ENCODE results near the gene TNFSF4. TPM values are rescaled to one million over a fixed set of nuclear protein-coding genes. Genes with fewer than 3 reads are reported as not detected.

The TNFSF4 gene
- polyA plus RNA-seq, 1 donor from 2014 or later: 1.0 TPM

GRCh38 chr1:173212952-173213491, 5.9 kb upstream of the TNFSF4 start:
- Histone ChIP-seq H3F3A (ENCODE audit: insufficient read depth, low read length, poor library complexity, severe bottlenecking) (no peaks in the 10 kb centered on the region), H3K4me3 (ENCODE audit: low read length) (no peak overlapping the region), H3K27me3 (ENCODE audit: insufficient read depth, low read depth, low read length) (no peaks in the 10 kb centered on the region), H3K9me2 (ENCODE audit: insufficient read depth, low read length) (no peaks in the 10 kb centered on the region), H2AFZ (ENCODE audit: low read depth, low read length) (no peak overlapping the region), H3K9ac (ENCODE audit: low read length) (no peak overlapping the region), H3K4me2 (ENCODE audit: low read length) (no peak overlapping the region), H3K27ac (ENCODE audit: low read length) (no peak overlapping the region), H4K20me1 (ENCODE audit: insufficient read depth) (no peaks in the 10 kb centered on the region), H3K36me3 (ENCODE audit: insufficient read depth, low read length) (no peaks in the 10 kb centered on the region), H3K9me3 (ENCODE audit: low read length) (no peaks in the 10 kb centered on the region), H3K79me2 (replicated peaks; ENCODE audit: insufficient read depth, low read length) (no peaks in the 10 kb centered on the region)
- TF ChIP-seq RAD21 (conservative IDR thresholded peaks at IDR 0.05) (no peak), REST (IDR thresholded peaks at IDR 0.05; ENCODE audit: borderline replicate concordance) (no peak), TAF1 (IDR thresholded peaks at IDR 0.05; ENCODE audit: low read depth) (no peak), SMC3 (conservative IDR thresholded peaks at IDR 0.05; ENCODE audit: poor library complexity) (no peak), EP300 (conservative IDR thresholded peaks at IDR 0.05; ENCODE audit: poor library complexity, severe bottlenecking) (no peak), CTCF (IDR thresholded peaks at IDR 0.05; ENCODE audit: poor library complexity, severe bottlenecking) (no peak), EZH2 (IDR thresholded peaks at IDR 0.05; ENCODE audit: borderline replicate concordance, insufficient read depth, low read length, poor library complexity, severe bottlenecking) (no peak), POLR2AphosphoS5 (IDR thresholded peaks at IDR 0.05) (no peak), MXI1 (conservative IDR thresholded peaks at IDR 0.05; ENCODE audit: poor library complexity, severe bottlenecking) (no peak)

- no peak overlapping the region for H2AFZ ChIP-seq (ENCODE audit: low read depth, low read length)
- no peaks in the 10 kb centered on the region for H3K9me2 ChIP-seq (ENCODE audit: insufficient read depth, low read length)
- no peak overlapping the region for H3K4me2 ChIP-seq (ENCODE audit: low read length)
Measured at GRCh38 chr1:173210716-173211231, 3.6 kb upstream of the TNFSF4 start.

More at GRCh38 chr1:173210716-173211231, 3.6 kb upstream of the TNFSF4 start:
- Histone ChIP-seq H3K27ac (ENCODE audit: low read length) (no peak overlapping the region), H3K4me3 (ENCODE audit: low read length) (no peak overlapping the region), H3F3A (ENCODE audit: insufficient read depth, low read length, poor library complexity, severe bottlenecking) (no peaks in the 10 kb centered on the region), H3K9me3 (ENCODE audit: low read length) (no peaks in the 10 kb centered on the region), H3K27me3 (ENCODE audit: insufficient read depth, low read depth, low read length) (no peaks in the 10 kb centered on the region), H4K20me1 (ENCODE audit: insufficient read depth) (no peaks in the 10 kb centered on the region), H3K36me3 (ENCODE audit: insufficient read depth, low read length) (no peaks in the 10 kb centered on the region), H3K9ac (ENCODE audit: low read length) (no peak overlapping the region), H3K79me2 (replicated peaks; ENCODE audit: insufficient read depth, low read length) (no peaks in the 10 kb centered on the region)
- TF ChIP-seq CTCF (IDR thresholded peaks at IDR 0.05; ENCODE audit: poor library complexity, severe bottlenecking) (no peak), POLR2AphosphoS5 (IDR thresholded peaks at IDR 0.05) (no peak), TAF1 (IDR thresholded peaks at IDR 0.05; ENCODE audit: low read depth) (no peak), MXI1 (conservative IDR thresholded peaks at IDR 0.05; ENCODE audit: poor library complexity, severe bottlenecking) (no peak), REST (IDR thresholded peaks at IDR 0.05; ENCODE audit: borderline replicate concordance) (no peak), RAD21 (conservative IDR thresholded peaks at IDR 0.05) (no peak), EZH2 (IDR thresholded peaks at IDR 0.05; ENCODE audit: borderline replicate concordance, insufficient read depth, low read length, poor library complexity, severe bottlenecking) (no peak), EP300 (conservative IDR thresholded peaks at IDR 0.05; ENCODE audit: poor library complexity, severe bottlenecking) (no peak), SMC3 (conservative IDR thresholded peaks at IDR 0.05; ENCODE audit: poor library complexity) (no peak)
